CD4-positive, alpha-beta T cell treated with Interleukin-15 for 1 hour (primary cell): ENCODE measurements around the gene EIPR1.

Source experiments
- DNase-seq: peaks from one replicate; pipeline ENCODE4 v3.0.0-alpha.2; 2020

The EIPR1 gene

DNA sequence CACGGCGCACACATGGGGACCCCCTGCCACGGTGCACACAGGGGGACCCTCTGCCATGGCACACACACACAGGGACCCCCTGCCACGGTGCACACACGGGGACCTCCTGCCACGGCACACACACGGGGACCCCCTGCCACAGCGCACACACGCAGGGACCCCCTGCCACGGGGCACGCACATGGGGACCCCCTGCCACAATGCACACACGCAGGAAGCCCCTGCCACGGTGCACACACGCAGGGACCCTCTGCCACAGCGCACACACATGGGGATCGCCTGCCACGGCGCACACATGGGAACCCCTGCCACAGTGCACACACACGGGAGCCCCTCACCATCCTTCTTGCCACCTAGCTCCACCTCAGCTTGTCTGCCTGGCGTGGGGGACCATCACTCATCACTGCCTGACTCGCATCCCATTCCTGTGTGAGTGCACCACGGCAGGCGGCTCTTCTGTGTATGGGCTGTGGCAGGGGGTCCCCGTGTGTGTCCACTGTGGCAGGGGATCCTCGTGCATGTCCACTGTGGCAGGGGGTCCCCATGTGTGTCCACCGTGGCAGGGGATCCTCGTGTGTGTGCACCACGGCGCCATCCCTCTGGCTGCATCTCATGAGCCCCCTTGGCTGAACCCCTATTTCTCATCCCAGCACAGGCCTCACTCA, 206.7 kb downstream of the EIPR1 start:
- DNase-seq = no peak

GRCh38 chr2:3169106-3169870, 208.3 kb downstream of the EIPR1 start:
- DNase-seq = no peak

DNA sequence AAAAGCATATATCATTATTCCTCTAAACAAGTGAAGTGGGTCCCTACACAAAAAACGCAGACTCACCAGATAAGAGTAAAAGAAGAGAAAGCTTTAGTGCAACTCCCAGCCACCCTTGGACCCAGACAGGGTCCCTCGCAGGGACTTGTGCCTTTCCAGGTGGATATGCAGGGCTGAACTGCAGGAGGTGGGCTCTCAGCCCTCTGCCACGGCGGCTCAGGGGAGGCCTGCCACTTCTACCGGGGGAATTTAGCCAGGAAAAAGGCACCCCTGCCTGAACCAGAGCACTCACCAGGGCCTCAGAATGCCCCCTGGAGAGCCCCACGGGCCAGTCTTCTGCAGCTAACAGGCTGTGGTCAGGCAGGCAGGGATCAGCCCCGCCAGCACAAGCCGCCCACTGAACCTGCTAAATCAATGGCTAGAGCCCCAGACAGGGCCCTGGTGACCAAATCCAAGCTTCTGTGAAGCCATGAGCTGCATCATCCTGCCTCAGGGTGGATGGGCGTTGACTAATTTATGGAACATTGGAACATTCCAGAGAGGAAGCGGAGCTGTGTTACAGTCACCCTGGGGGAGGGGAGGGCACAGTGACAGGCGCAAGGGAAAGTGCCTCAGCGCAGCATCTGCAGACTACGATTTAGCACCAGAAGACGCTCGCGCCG, 209.3 kb downstream of the EIPR1 start:
- DNase-seq = no peak

- no peak for DNase-seq
Observed at GRCh38 chr2:3163401-3163800, 214.2 kb downstream of the EIPR1 start.

- no peak for DNase-seq
Observed at GRCh38 chr2:3162442-3163077, 215.1 kb downstream of the EIPR1 start.

DNA sequence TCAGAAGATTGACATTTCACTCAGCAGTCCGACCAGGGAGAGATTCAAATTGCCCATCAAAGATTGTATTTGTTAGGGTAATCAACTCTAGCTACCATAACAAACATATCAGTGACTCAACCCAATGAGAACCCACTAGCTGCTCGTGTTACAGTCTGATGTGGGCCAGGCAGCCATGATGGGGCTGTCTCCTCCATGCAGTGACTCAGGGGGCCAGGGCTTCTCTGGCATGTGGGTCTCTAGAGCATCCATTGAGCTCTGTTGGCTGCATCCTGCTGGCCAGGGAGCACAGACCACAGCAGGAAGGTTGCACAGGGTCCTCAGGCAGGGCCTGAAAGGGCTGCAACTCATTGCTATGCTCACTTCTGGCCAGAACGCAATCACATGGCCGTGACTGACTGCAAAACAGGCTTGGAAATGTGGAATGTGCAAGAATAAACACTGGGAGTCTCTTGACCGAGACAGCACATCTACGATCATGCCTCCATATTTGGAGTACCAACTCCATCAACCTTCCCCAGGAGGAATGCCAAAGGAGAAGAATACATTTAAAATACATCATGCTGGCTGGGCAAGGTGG, 216.8 kb downstream of the EIPR1 start:
- DNase-seq = no peak

GRCh38 chr2:3159782-3160545, 217.7 kb downstream of the EIPR1 start:
- no peak for DNase-seq

DNA sequence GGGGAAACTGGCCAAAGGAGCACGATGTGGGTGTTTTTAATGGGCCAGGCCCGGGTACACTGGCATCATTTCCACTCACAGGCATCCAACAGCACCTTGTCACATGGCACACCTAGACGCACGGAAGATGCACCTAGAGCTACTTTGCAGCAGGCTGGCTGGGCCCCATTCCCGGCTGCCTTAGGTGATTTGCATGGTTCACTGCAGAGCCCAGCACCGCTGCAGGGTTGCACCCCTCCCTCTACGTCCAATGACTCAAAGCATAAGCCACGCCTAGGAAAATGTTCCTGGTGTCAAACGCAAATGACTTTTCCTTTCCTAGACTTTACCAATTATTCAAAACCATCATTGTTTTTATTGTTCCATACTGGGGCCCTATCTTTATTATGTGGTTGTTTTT, 222.9 kb downstream of the EIPR1 start:
- no peak for DNase-seq

GRCh38 chr2:3154146-3154545, 223.5 kb downstream of the EIPR1 start:
- no peak for DNase-seq

GRCh38 chr2:3151153-3151918, 226.3 kb downstream of the EIPR1 start:
- DNase-seq = peak; percentile 36

DNA sequence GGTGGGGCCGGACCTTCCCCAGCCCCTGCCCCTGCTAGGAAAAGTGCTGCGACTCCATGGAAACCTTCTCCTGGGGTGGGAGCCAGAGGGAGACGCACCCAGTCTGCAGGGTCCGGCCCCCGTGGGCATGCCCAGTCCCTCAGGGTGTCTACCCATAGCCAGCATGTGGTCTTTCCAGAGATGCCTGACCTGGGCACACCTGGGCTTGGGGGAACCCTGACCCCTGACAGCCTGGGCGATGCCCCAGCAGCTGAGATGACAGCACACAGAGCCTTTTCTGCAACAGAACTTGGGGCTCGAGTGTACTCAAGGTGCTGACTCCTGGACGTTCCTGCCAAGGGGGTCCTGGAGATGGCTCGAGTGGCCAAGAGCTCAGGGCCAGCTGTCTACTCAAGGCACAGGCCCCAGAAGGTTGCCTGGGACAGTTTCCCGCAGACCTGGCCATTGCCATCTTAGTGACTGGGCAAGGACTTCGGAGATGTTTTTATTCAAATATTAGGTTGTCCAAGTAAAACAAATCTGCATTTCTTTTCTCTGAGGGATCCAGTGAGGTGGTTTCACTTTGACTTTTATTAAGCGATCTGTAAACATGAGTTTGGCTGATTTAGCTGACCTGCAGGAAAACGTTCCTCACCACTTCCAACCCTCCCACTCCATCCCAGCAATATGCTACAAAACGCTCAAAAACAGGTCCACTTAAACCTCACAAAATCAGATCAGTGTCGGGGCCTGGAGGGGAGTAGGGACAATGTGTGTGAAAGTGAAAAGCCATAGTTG, 228.0 kb downstream of the EIPR1 start:
- DNase-seq = no peak

- DNase-seq = no peak
Observed at GRCh38 chr2:3148716-3149115, 228.9 kb downstream of the EIPR1 start.

GRCh38 chr2:3147651-3148530, 229.7 kb downstream of the EIPR1 start:
- no peak for DNase-seq

- no peak for DNase-seq
Observed at GRCh38 chr2:3146772-3147650, 230.6 kb downstream of the EIPR1 start.

- no peak for DNase-seq
Observed at GRCh38 chr2:3146175-3146574, 231.4 kb downstream of the EIPR1 start.

GRCh38 chr2:3145471-3146021, 232.1 kb downstream of the EIPR1 start:
- DNase-seq = no peak

DNA sequence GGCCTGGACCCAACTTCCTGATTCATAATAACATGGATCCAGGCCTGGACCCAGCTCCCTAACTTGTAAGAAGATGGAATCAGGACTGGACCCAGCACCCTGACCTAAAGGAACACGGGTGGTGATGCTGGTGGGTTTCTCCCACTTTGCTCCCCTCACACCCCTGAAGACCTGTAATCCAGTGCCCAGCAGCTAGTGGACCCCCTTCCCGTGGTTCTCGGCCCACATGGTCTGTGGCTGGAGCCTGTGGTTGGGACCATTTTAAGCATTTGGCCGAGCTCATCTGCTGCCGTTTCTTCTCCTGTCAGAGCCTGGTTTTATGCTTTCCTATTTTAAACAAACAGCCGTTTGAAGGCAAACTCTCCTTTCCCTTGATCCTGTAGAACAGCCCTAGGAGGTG, 232.8 kb downstream of the EIPR1 start:
- no peak for DNase-seq

- no peak for DNase-seq
Observed at GRCh38 chr2:3143602-3144001, 234.0 kb downstream of the EIPR1 start.
